PFSK-1 (cell line): ENCODE results near the gene TMEM185B.

Experiments
- FOXP2 ChIP-seq: optimal IDR thresholded peaks from 2 replicates; pipeline ENCODE3; 2011; ENCODE audit warnings: borderline replicate concordance, control low read depth, inconsistent platforms; ENCODE audit not compliant: insufficient read depth; ENCODE audit errors: extremely low read length, extremely low read depth
- TAF1 ChIP-seq: IDR thresholded peaks from 2 replicates; pipeline ENCODE4 v1.6.1; 2012; ENCODE audit warnings: low read length, control low read depth, borderline replicate concordance; ENCODE audit not compliant: insufficient read depth

- TF ChIP-seq TAF1, result no peak
- no peak for TF ChIP-seq FOXP2
These were observed 39.7 kb upstream of the TMEM185B start for GRCh38 chr2:120262761-120263428.
